NT2/D1 (cell line): ENCODE data around the gene POLR2J3.
"Not testable (repeated sequence)": the region's sequence is repeated elsewhere in the genome, so short reads cannot be mapped to it uniquely, and the experiment has no call there.

Experiments used
- SUZ12 ChIP-seq: IDR thresholded peaks from 2 replicates; pipeline ENCODE4 v1.6.1; 2011; ENCODE audit not compliant: insufficient read length, insufficient read depth; ENCODE audit errors: extremely low read depth
- YY1 ChIP-seq: IDR thresholded peaks from 2 replicates; pipeline ENCODE4 v1.6.1; 2011; ENCODE audit not compliant: insufficient read length, insufficient read depth
- ZNF274 ChIP-seq: IDR thresholded peaks from 2 replicates; pipeline ENCODE4 v1.6.1; 2011; ENCODE audit warnings: mild to moderate bottlenecking, low read depth, low read length

GRCh38 chr7:102618122-102618521, 45.7 kb upstream of the POLR2J3 start:
- TF ChIP-seq YY1, SUZ12, ZNF274: not testable (repeated sequence)
